HEK293 (cell line): ENCODE measurements around the gene MAPK8IP3.

ENCODE experiments used
- CTCF ChIA-PET: fragments of 350-600 bp; formaldehyde crosslinking; extraction: SDS; loops from one replicate; lab custom pipeline; 2021; ENCODE audit warnings: antibody characterized with exemption; lab: Yijun Ruan, JAX
- POLR2A ChIA-PET: fragments of 300-600 bp; formaldehyde crosslinking; extraction: SDS; loops from one replicate; lab custom pipeline; 2020; ENCODE audit warnings: antibody characterized with exemption, inconsistent platforms; lab: Yijun Ruan, JAX
- H3K27ac ChIP-seq: fragments of 200-500 bp; sonication (Bioruptor generic); 2 replicates; pipeline ENCODE4 v1.5.1; 2014; ENCODE audit warnings: low read depth, low read length, control low read depth, inconsistent platforms; ENCODE audit errors: extremely low read depth
- H3K36me3 ChIP-seq, 2 experiments: fragments of 200-500 bp in 1 of 2; sonication (Bioruptor generic) in 1 of 2; 1 replicate in 1 of 2; 2 replicates in 1 of 2; pipeline ENCODE4 v1.5.1; 2014 to 2017; ENCODE audit warnings: inconsistent platforms in 2 of 2, low read length in 2 of 2; ENCODE audit not compliant: control insufficient read depth in 2 of 2, insufficient read depth in 1 of 2
- H3K4me1 ChIP-seq: fragments of 200-500 bp; sonication (Bioruptor generic); 2 replicates; pipeline ENCODE4 v1.5.1; 2014; ENCODE audit warnings: mild to moderate bottlenecking, low read length, inconsistent platforms; ENCODE audit not compliant: control insufficient read depth, insufficient read depth
- H3K4me3 ChIP-seq: 2 replicates; pipeline ENCODE4 v1.5.1; 2011; ENCODE audit warnings: low read depth, mild to moderate bottlenecking, control low read depth, low read length, moderate library complexity
- H3K9me3 ChIP-seq: fragments of 200-500 bp; sonication (Bioruptor generic); 2 replicates; pipeline ENCODE4 v1.5.1; 2014; ENCODE audit warnings: low read depth, low read length, inconsistent platforms; ENCODE audit not compliant: control insufficient read depth, insufficient read depth
- GLI4 ChIP-seq: fragments of 450-650 bp; formaldehyde crosslinking; IDR thresholded peaks from 2 replicates; pipeline ENCODE4 v1.5.1; 2016; ENCODE audit warnings: missing biosample characterization, missing genetic modification characterization
- IKZF3 ChIP-seq: fragments of 450-650 bp; IDR thresholded peaks from 2 replicates; pipeline ENCODE4 v1.5.0; 2018; ENCODE audit warnings: missing biosample characterization, mild to moderate bottlenecking, missing genetic modification characterization, moderate library complexity
- OSR2 ChIP-seq: fragments of 450-650 bp; formaldehyde crosslinking; IDR thresholded peaks from 2 replicates; pipeline ENCODE4 v1.5.1; 2016; ENCODE audit warnings: missing biosample characterization, missing genetic modification characterization
- ZNF10 ChIP-seq: fragments of 450-650 bp; formaldehyde crosslinking; IDR thresholded peaks from 2 replicates; pipeline ENCODE4 v1.5.1; 2017; ENCODE audit warnings: missing biosample characterization, missing genetic modification characterization
- ZNF19 ChIP-seq: fragments of 450-650 bp; formaldehyde crosslinking; IDR thresholded peaks from 2 replicates; pipeline ENCODE4; 2016; ENCODE audit warnings: missing biosample characterization, missing genetic modification characterization, low read depth
- ZNF221 ChIP-seq: fragments of 450-650 bp; formaldehyde crosslinking; IDR thresholded peaks from 2 replicates; pipeline ENCODE4 v1.5.1; 2017; ENCODE audit warnings: missing biosample characterization, missing genetic modification characterization, borderline replicate concordance
- ZNF239 ChIP-seq: fragments of 450-650 bp; formaldehyde crosslinking; IDR thresholded peaks from 2 replicates; pipeline ENCODE4 v1.5.1; 2016; ENCODE audit warnings: missing biosample characterization, missing genetic modification characterization
- ZNF341 ChIP-seq: fragments of 450-650 bp; formaldehyde crosslinking; IDR thresholded peaks from 2 replicates; pipeline ENCODE4; 2016; ENCODE audit warnings: low read depth, missing biosample characterization, missing genetic modification characterization
- ZNF394 ChIP-seq: fragments of 450-650 bp; formaldehyde crosslinking; IDR thresholded peaks from 2 replicates; pipeline ENCODE4 v1.5.1; 2016; ENCODE audit warnings: missing biosample characterization, missing genetic modification characterization, mild to moderate bottlenecking, moderate library complexity, borderline replicate concordance
- ZNF426 ChIP-seq: fragments of 450-650 bp; formaldehyde crosslinking; IDR thresholded peaks from 2 replicates; pipeline ENCODE4 v1.5.1; 2017; ENCODE audit warnings: missing biosample characterization, missing genetic modification characterization, mild to moderate bottlenecking, inconsistent platforms, moderate library complexity
- ZNF473 ChIP-seq: fragments of 450-650 bp; formaldehyde crosslinking; IDR thresholded peaks from 2 replicates; pipeline ENCODE4 v1.5.1; 2017; ENCODE audit warnings: missing biosample characterization, missing genetic modification characterization
- ZXDB ChIP-seq: fragments of 450-650 bp; formaldehyde crosslinking; IDR thresholded peaks from 2 replicates; pipeline ENCODE4 v1.5.1; 2016; ENCODE audit warnings: missing biosample characterization, missing genetic modification characterization
- TF ChIP-seq, protein P1 (sequence below): fragments of 450-650 bp; formaldehyde crosslinking; IDR thresholded peaks from 2 replicates; pipeline ENCODE4 v1.5.1; 2017; ENCODE audit warnings: missing biosample characterization, missing genetic modification characterization
- TF ChIP-seq, protein P2 (sequence below): fragments of 450-650 bp; formaldehyde crosslinking; conservative IDR thresholded peaks from 2 replicates; pipeline ENCODE4 v1.5.1; 2016; ENCODE audit warnings: low read depth, missing biosample characterization, missing genetic modification characterization
- TF ChIP-seq, protein P3 (sequence below): fragments of 450-650 bp; IDR thresholded peaks from 2 replicates; pipeline ENCODE4 v1.5.1; 2018; ENCODE audit warnings: missing biosample characterization, mild to moderate bottlenecking, missing genetic modification characterization
- TF ChIP-seq, protein P4 (sequence below): fragments of 450-650 bp; formaldehyde crosslinking; IDR thresholded peaks from 2 replicates; pipeline ENCODE4 v1.5.1; 2016; ENCODE audit warnings: missing biosample characterization, missing genetic modification characterization, borderline replicate concordance
- TF ChIP-seq, protein P5 (sequence below): fragments of 450-650 bp; formaldehyde crosslinking; IDR thresholded peaks from 2 replicates; pipeline ENCODE4 v1.5.1; 2016; ENCODE audit warnings: missing biosample characterization, missing genetic modification characterization

The MAPK8IP3 gene

DNA sequence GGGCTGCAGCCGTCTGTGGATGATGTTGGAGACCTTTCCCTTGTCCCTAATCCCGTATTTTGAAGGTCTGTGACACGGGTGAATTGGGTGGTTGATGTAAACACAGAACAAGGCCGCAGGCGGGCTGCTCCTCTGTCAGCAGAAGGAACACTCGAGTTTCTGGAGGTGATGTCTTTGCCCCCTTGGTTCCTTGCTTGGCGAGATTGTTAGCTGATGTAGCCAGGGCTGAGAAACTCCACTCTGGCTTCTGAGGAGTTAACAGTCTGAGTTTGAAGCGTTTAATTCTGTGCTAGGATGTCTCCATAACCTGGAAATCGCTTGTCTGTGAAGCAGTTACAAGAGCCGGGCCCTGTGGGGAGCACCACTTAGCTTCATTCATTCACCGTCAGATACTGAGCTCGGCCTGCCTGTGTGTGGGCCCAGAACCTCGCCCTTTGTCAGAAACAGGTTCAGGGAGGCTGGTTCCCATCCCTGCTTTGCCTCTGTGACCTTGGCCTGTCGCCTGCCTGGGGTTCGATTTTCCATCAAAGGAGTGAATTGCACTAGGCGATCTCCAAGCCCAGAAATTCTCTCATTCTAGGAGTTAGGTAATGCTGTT lies 1.3 kb downstream of the MAPK8IP3 start (continued):
- TF ChIP-seq ZNF19 (tag by site-specific recombination) (no peak), ZNF426 (tag by site-specific recombination) (no peak), ZNF239 (tag by site-specific recombination) (no peak), IKZF3 (tag by site-specific recombination) (no peak), ZNF341 (tag by site-specific recombination) (0 out of 2 replicates have a peak, but pooled peaks have one; percentile 10), ZNF473 (tag by site-specific recombination) (no peak)
- TF ChIP-seq, protein P1, sequence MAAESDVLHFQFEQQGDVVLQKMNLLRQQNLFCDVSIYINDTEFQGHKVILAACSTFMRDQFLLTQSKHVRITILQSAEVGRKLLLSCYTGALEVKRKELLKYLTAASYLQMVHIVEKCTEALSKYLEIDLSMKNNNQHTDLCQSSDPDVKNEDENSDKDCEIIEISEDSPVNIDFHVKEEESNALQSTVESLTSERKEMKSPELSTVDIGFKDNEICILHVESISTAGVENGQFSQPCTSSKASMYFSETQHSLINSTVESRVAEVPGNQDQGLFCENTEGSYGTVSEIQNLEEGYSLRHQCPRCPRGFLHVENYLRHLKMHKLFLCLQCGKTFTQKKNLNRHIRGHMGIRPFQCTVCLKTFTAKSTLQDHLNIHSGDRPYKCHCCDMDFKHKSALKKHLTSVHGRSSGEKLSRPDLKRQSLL (tag by site-specific recombination), result no peak; the same call in 1 of the 2 replicates
- TF ChIP-seq, protein P2, sequence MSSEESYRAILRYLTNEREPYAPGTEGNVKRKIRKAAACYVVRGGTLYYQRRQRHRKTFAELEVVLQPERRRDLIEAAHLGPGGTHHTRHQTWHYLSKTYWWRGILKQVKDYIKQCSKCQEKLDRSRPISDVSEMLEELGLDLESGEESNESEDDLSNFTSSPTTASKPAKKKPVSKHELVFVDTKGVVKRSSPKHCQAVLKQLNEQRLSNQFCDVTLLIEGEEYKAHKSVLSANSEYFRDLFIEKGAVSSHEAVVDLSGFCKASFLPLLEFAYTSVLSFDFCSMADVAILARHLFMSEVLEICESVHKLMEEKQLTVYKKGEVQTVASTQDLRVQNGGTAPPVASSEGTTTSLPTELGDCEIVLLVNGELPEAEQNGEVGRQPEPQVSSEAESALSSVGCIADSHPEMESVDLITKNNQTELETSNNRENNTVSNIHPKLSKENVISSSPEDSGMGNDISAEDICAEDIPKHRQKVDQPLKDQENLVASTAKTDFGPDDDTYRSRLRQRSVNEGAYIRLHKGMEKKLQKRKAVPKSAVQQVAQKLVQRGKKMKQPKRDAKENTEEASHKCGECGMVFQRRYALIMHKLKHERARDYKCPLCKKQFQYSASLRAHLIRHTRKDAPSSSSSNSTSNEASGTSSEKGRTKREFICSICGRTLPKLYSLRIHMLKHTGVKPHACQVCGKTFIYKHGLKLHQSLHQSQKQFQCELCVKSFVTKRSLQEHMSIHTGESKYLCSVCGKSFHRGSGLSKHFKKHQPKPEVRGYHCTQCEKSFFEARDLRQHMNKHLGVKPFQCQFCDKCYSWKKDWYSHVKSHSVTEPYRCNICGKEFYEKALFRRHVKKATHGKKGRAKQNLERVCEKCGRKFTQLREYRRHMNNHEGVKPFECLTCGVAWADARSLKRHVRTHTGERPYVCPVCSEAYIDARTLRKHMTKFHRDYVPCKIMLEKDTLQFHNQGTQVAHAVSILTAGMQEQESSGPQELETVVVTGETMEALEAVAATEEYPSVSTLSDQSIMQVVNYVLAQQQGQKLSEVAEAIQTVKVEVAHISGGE, result 0 out of 2 replicates have a peak, but pooled peaks have one; percentile 17

DNA sequence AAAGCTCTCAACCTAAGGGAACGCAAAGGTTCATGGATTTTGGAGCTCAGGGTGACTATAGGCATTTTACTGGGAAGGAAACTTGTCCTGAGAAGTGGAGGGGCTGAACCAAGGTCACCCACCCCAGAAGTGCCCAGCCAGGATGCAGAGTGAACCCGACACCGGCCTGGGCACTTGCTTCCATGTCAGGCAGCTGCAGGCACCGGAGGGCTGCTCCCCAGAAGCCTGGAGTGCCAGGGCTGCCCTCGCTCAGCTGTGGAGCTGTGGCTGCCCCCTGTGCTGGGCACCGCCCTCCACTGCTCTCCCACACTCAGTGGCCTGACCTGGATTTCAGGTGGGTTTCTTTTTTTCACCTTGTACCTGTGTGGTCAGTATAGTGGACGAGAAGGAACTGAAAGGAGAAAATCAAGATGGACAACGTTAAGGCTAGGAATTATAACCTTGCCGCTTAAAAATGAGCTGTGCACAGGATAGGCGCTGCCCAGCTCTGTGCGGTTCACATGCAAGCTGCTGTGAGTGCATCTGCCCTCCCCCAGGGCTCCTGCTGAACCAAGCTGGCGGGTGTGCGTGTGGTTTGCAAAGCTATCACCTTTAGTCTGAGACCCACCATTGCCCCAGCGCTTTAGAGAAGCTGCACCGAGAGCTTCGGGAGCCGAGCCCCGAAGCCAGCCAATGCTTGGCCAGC lies 2.2 kb downstream of the MAPK8IP3 start:
- Histone ChIP-seq H3K9me3 (no peaks in the 10 kb centered on the region), H3K27ac (no peak overlapping the region), H3K4me1 (peaks cover 11% of the 10 kb centered on the region; the same call in 1 of the 2 replicates), H3K36me3 (peaks cover 0 to 13% of the 10 kb centered on the region in 2 experiments; a peak in 2 of 3 replicates), H3K4me3 (no peak overlapping the region)
- ChIA-PET POLR2A (interaction anchor here (1.5 kb wide), 1 partner anchor 30 kb away, joined by 3 read pairs; the partner anchor contains the start of gene JPT2), CTCF (no interaction called here)
- TF ChIP-seq ZNF221 (tag by site-specific recombination), result no peak
- TF ChIP-seq, protein P3, sequence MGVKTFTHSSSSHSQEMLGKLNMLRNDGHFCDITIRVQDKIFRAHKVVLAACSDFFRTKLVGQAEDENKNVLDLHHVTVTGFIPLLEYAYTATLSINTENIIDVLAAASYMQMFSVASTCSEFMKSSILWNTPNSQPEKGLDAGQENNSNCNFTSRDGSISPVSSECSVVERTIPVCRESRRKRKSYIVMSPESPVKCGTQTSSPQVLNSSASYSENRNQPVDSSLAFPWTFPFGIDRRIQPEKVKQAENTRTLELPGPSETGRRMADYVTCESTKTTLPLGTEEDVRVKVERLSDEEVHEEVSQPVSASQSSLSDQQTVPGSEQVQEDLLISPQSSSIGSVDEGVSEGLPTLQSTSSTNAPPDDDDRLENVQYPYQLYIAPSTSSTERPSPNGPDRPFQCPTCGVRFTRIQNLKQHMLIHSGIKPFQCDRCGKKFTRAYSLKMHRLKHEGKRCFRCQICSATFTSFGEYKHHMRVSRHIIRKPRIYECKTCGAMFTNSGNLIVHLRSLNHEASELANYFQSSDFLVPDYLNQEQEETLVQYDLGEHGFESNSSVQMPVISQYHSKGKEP (tag by site-specific recombination), result peak; percentile 47; the same call in 1 of the 2 replicates
- TF ChIP-seq, all 188 proteins: peak for 1

DNA sequence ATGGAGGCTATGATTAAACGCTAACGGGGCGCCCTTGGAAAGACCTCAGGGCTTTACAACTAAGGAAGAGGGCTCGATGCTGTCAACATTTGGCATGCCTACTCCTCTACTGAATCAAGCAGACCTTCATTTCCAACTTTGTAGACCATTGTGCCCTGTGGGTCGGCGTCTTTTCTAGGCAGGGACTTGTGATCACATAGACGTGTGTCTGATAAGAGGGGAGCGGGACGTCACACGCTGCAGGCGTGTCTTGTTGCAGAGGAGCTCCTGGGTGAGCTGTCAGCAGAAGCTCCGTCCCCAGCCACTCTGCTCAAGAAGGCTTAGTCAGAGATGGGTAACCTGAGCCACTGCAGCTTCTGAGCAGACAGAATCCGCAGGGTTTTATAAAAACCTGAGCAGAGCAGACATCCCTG lies 2.8 kb downstream of the MAPK8IP3 start:
- peaks cover 0 to 10% of the 10 kb centered on the region in 2 experiments; a peak in 2 of 3 replicates for H3K36me3 ChIP-seq
- no peak overlapping the region for H3K27ac ChIP-seq
- H3K9me3 ChIP-seq, result no peaks in the 10 kb centered on the region
- ChIA-PET CTCF (no interaction called here), POLR2A (interaction anchor here (1.5 kb wide), 1 partner anchor 31 kb away, joined by 3 read pairs; the partner anchor contains the start of gene JPT2)
- H3K4me1 ChIP-seq, result peaks cover 16% of the 10 kb centered on the region
- H3K4me3 ChIP-seq, result no peak overlapping the region
- TF ChIP-seq ZNF394 (tag by site-specific recombination) (peak; percentile 70; the same call in 1 of the 2 replicates), GLI4 (no peak), OSR2 (tag by site-specific recombination) (peak; percentile 98), ZXDB (tag by site-specific recombination) (peak; percentile 82), ZNF10 (tag by site-specific recombination) (peak; percentile 54; the same call in 1 of the 2 replicates)
- TF ChIP-seq, protein P4, sequence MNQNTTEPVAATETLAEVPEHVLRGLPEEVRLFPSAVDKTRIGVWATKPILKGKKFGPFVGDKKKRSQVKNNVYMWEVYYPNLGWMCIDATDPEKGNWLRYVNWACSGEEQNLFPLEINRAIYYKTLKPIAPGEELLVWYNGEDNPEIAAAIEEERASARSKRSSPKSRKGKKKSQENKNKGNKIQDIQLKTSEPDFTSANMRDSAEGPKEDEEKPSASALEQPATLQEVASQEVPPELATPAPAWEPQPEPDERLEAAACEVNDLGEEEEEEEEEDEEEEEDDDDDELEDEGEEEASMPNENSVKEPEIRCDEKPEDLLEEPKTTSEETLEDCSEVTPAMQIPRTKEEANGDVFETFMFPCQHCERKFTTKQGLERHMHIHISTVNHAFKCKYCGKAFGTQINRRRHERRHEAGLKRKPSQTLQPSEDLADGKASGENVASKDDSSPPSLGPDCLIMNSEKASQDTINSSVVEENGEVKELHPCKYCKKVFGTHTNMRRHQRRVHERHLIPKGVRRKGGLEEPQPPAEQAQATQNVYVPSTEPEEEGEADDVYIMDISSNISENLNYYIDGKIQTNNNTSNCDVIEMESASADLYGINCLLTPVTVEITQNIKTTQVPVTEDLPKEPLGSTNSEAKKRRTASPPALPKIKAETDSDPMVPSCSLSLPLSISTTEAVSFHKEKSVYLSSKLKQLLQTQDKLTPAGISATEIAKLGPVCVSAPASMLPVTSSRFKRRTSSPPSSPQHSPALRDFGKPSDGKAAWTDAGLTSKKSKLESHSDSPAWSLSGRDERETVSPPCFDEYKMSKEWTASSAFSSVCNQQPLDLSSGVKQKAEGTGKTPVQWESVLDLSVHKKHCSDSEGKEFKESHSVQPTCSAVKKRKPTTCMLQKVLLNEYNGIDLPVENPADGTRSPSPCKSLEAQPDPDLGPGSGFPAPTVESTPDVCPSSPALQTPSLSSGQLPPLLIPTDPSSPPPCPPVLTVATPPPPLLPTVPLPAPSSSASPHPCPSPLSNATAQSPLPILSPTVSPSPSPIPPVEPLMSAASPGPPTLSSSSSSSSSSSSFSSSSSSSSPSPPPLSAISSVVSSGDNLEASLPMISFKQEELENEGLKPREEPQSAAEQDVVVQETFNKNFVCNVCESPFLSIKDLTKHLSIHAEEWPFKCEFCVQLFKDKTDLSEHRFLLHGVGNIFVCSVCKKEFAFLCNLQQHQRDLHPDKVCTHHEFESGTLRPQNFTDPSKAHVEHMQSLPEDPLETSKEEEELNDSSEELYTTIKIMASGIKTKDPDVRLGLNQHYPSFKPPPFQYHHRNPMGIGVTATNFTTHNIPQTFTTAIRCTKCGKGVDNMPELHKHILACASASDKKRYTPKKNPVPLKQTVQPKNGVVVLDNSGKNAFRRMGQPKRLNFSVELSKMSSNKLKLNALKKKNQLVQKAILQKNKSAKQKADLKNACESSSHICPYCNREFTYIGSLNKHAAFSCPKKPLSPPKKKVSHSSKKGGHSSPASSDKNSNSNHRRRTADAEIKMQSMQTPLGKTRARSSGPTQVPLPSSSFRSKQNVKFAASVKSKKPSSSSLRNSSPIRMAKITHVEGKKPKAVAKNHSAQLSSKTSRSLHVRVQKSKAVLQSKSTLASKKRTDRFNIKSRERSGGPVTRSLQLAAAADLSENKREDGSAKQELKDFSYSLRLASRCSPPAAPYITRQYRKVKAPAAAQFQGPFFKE (tag by site-specific recombination), result no peak
- TF ChIP-seq, protein P5, sequence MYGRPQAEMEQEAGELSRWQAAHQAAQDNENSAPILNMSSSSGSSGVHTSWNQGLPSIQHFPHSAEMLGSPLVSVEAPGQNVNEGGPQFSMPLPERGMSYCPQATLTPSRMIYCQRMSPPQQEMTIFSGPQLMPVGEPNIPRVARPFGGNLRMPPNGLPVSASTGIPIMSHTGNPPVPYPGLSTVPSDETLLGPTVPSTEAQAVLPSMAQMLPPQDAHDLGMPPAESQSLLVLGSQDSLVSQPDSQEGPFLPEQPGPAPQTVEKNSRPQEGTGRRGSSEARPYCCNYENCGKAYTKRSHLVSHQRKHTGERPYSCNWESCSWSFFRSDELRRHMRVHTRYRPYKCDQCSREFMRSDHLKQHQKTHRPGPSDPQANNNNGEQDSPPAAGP (tag by site-specific recombination), result peak; percentile 49; the same call in 1 of the 2 replicates
